GM12891 (cell line): ENCODE results near the gene ATXN1.

ENCODE experiments used
- PAX5 ChIP-seq: IDR thresholded peaks from 2 replicates; pipeline ENCODE4 v1.6.1; 2011; ENCODE audit warnings: low read length, moderate library complexity, mild to moderate bottlenecking; ENCODE audit not compliant: insufficient read depth, severe bottlenecking
- POLR2A ChIP-seq: IDR thresholded peaks from 2 replicates; pipeline ENCODE4 v1.6.1; 2011; ENCODE audit warnings: low read depth, low read length, control low read depth
- POLR2AphosphoS5 ChIP-seq: IDR thresholded peaks from 2 replicates; pipeline ENCODE4 v1.6.1; 2011; ENCODE audit warnings: low read depth, low read length, control low read depth
- POU2F2 ChIP-seq: IDR thresholded peaks from 2 replicates; pipeline ENCODE4 v1.6.1; 2011; ENCODE audit warnings: low read depth, mild to moderate bottlenecking, control low read depth, low read length, moderate library complexity
- TAF1 ChIP-seq: IDR thresholded peaks from 2 replicates; pipeline ENCODE4 v1.6.1; 2011; ENCODE audit warnings: low read depth, low read length, control low read depth

- TF ChIP-seq POLR2A (no peak), POLR2AphosphoS5 (no peak), TAF1 (no peak), POU2F2 (no peak), PAX5 (no peak)
Observed at GRCh38 chr6:16375843-16376242, 385.4 kb downstream of the ATXN1 start.
